NCI-H524 (cell line): ENCODE measurements around the gene CREB5.

ENCODE experiments used
- DNase-seq, 2 experiments: peaks; one replicate each; lab custom pipeline; 2025; lab: John Stamatoyannopoulos, UW

The CREB5 gene

GRCh38 chr7:28855538-28856217 is 443.4 kb downstream of the CREB5 start:
- DNase-seq, result no peak

GRCh38 chr7:28856656-28857055 is 444.3 kb downstream of the CREB5 start:
- no peak for DNase-seq

GRCh38 chr7:28858206-28858605 is 445.9 kb downstream of the CREB5 start:
- no peak for DNase-seq

GRCh38 chr7:28858895-28859294 is 446.6 kb downstream of the CREB5 start:
- no peak for DNase-seq

- no peak for DNase-seq
Observed at GRCh38 chr7:28861825-28862224, 449.5 kb downstream of the CREB5 start.

GRCh38 chr7:28862595-28863272 is 450.4 kb downstream of the CREB5 start:
- DNase-seq, result no peak

- no peak for DNase-seq
Observed at GRCh38 chr7:28865601-28866144, 453.4 kb downstream of the CREB5 start.

GRCh38 chr7:28868712-28869111 is 456.4 kb downstream of the CREB5 start:
- DNase-seq, result no peak

- no peak for DNase-seq
Observed at GRCh38 chr7:28871077-28871476, 458.8 kb downstream of the CREB5 start.

- DNase-seq, result no peak
Observed at GRCh38 chr7:28871631-28872030, 459.3 kb downstream of the CREB5 start.

- DNase-seq, result no peak
Observed at GRCh38 chr7:28872226-28872625, 459.9 kb downstream of the CREB5 start.

GRCh38 chr7:28873365-28873764 is 461.0 kb downstream of the CREB5 start:
- DNase-seq, result no peak

- no peak for DNase-seq
Observed at GRCh38 chr7:28874001-28874400, 461.7 kb downstream of the CREB5 start.
